DND-41 (cell line): Measurements from ENCODE around the gene PIP4K2A.

ENCODE experiments used
- ATAC-seq: fragments of 200-7000 bp; cut with Tn5 transposase; 3 replicates; pipeline ENCODE4 v1.9.1; 2021; ENCODE audit warnings: low read depth; ENCODE audit not compliant: insufficient read depth
- DNase-seq: peaks from one replicate; pipeline ENCODE4 v3.0.0-alpha.2; 2020
- H2AFZ ChIP-seq: 2 replicates; pipeline ENCODE4 v1.6.0; 2012; ENCODE audit warnings: low read depth, low read length
- H3K27ac ChIP-seq: 2 replicates; pipeline ENCODE4 v1.5.1; 2012; ENCODE audit warnings: low read length, inconsistent platforms
- H3K27me3 ChIP-seq: fragments of 200-600 bp; sonication (generic); 2 replicates; pipeline ENCODE4 v1.6.0; 2012; ENCODE audit warnings: low read length, mild to moderate bottlenecking, inconsistent platforms; ENCODE audit not compliant: insufficient read depth, poor library complexity
- H3K36me3 ChIP-seq: 2 replicates; pipeline ENCODE4 v1.5.1; 2012; ENCODE audit warnings: low read length, inconsistent platforms; ENCODE audit not compliant: insufficient read depth
- H3K4me1 ChIP-seq: 2 replicates; pipeline ENCODE4 v1.5.1; 2012; ENCODE audit warnings: mild to moderate bottlenecking, low read length; ENCODE audit not compliant: insufficient read depth
- H3K4me2 ChIP-seq: 2 replicates; pipeline ENCODE4 v1.6.0; 2012; ENCODE audit warnings: mild to moderate bottlenecking, moderate library complexity, low read length, inconsistent platforms; ENCODE audit not compliant: insufficient read depth
- H3K4me3 ChIP-seq, 2 experiments: fragments of 200-600 bp in 1 of 2; shearing (Covaris generic) in 1 of 2; 2 replicates each; pipeline ENCODE4 v1.5.1; 2012 to 2016; ENCODE audit warnings: inconsistent platforms in 2 of 2, low read length in 2 of 2, mild to moderate bottlenecking in 2 of 2, low read depth in 1 of 2, moderate library complexity in 1 of 2
- H3K79me2 ChIP-seq: 2 replicates; pipeline ENCODE4 v1.6.0; 2012; ENCODE audit warnings: low read length, inconsistent platforms; ENCODE audit not compliant: insufficient read depth
- H3K9ac ChIP-seq: 2 replicates; pipeline ENCODE4 v1.6.0; 2012; ENCODE audit warnings: low read depth, mild to moderate bottlenecking, inconsistent platforms, low read length, moderate library complexity
- H3K9me3 ChIP-seq: 2 replicates; pipeline ENCODE4 v1.5.1; 2012; ENCODE audit warnings: low read length, moderate library complexity, mild to moderate bottlenecking, inconsistent platforms; ENCODE audit not compliant: insufficient read depth, severe bottlenecking
- H4K20me1 ChIP-seq: 2 replicates; pipeline ENCODE4 v1.6.0; 2012; ENCODE audit warnings: low read length; ENCODE audit not compliant: insufficient read depth
- CTCF ChIP-seq: IDR thresholded peaks from 2 replicates; pipeline ENCODE4 v1.5.1; 2012; ENCODE audit warnings: borderline replicate concordance, low read length, moderate library complexity, mild to moderate bottlenecking; ENCODE audit not compliant: poor library complexity, severe bottlenecking; ENCODE audit errors: extremely low read depth
- EZH2 ChIP-seq: IDR thresholded peaks from 3 replicates; pipeline ENCODE4 v1.6.1; 2012; ENCODE audit warnings: borderline replicate concordance, low read depth, mild to moderate bottlenecking, moderate library complexity, low read length, inconsistent platforms; ENCODE audit not compliant: severe bottlenecking

Gene PIP4K2A

GRCh38 chr10:22727663-22728062, 13.3 kb upstream of the PIP4K2A start:
- no peak overlapping the region for H3K4me3 ChIP-seq
- no peak for ATAC-seq

GRCh38 chr10:22727112-22727511, 12.7 kb upstream of the PIP4K2A start:
- Histone ChIP-seq H3K4me2 (no peak overlapping the region), H3K4me3 (no peak overlapping the region), H3K4me1 (no peaks in the 10 kb centered on the region), H3K9me3 (no peaks in the 10 kb centered on the region), H3K27ac (no peak overlapping the region), H3K27me3 (peaks cover 11% of the 10 kb centered on the region), H2AFZ (no peak overlapping the region), H4K20me1 (peaks cover 3% of the 10 kb centered on the region; the same call in 1 of the 2 replicates), H3K36me3 (no peaks in the 10 kb centered on the region), H3K9ac (no peak overlapping the region), H3K79me2 (no peaks in the 10 kb centered on the region)
- ATAC-seq (no peak), DNase-seq (no peak)
- TF ChIP-seq CTCF: no peak

More at GRCh38 chr10:22727663-22728062, 13.3 kb upstream of the PIP4K2A start:
- no peaks in the 10 kb centered on the region for H3K4me1 ChIP-seq
- no peaks in the 10 kb centered on the region for H3K36me3 ChIP-seq
- DNase-seq: no peak
- no peaks in the 10 kb centered on the region for H3K9me3 ChIP-seq
- peaks cover 11% of the 10 kb centered on the region for H3K27me3 ChIP-seq
- no peak overlapping the region for H2AFZ ChIP-seq
- H3K27ac ChIP-seq: no peak overlapping the region
- TF ChIP-seq CTCF (no peak), EZH2 (no peak)
- no peaks in the 10 kb centered on the region for H3K79me2 ChIP-seq
- H4K20me1 ChIP-seq: peaks cover 3% of the 10 kb centered on the region; the same call in 1 of the 2 replicates
- H3K4me2 ChIP-seq: no peak overlapping the region
- H3K9ac ChIP-seq: no peak overlapping the region

GRCh38 chr10:22724773-22725172, 10.4 kb upstream of the PIP4K2A start:
- Histone ChIP-seq H3K4me3 (no peak overlapping the region), H3K4me1 (no peaks in the 10 kb centered on the region), H2AFZ (no peak overlapping the region), H3K4me2 (no peak overlapping the region), H3K27ac (no peak overlapping the region), H3K27me3 (peaks cover 11% of the 10 kb centered on the region), H4K20me1 (peaks cover 3% of the 10 kb centered on the region; the same call in 1 of the 2 replicates), H3K79me2 (no peaks in the 10 kb centered on the region), H3K36me3 (no peaks in the 10 kb centered on the region), H3K9ac (no peak overlapping the region), H3K9me3 (no peaks in the 10 kb centered on the region)
- ATAC-seq: no peak
- TF ChIP-seq CTCF (no peak), EZH2 (no peak)
- DNase-seq: no peak

GRCh38 chr10:22723783-22724182, 9.4 kb upstream of the PIP4K2A start:
- Histone ChIP-seq H3K4me3 (no peak overlapping the region), H3K9me3 (no peaks in the 10 kb centered on the region), H3K36me3 (no peaks in the 10 kb centered on the region), H3K4me1 (no peaks in the 10 kb centered on the region), H3K4me2 (no peak overlapping the region), H4K20me1 (peaks cover 3% of the 10 kb centered on the region; the same call in 1 of the 2 replicates), H2AFZ (no peak overlapping the region), H3K27ac (no peak overlapping the region), H3K79me2 (no peaks in the 10 kb centered on the region), H3K9ac (no peak overlapping the region), H3K27me3 (peaks cover 10% of the 10 kb centered on the region)
- no peak for TF ChIP-seq CTCF
- no peak for TF ChIP-seq EZH2
- DNase-seq: no peak
- ATAC-seq: no peak
